ENCODE data around the gene OVCA2. TPM values are rescaled to one million over a fixed set of nuclear protein-coding genes. Genes with fewer than 3 reads are reported as not detected.

The OVCA2 gene
- total RNA-seq, 6 donors from 2014 or later, result 20.1 to 56.1 (median 33.5) TPM

DNA sequence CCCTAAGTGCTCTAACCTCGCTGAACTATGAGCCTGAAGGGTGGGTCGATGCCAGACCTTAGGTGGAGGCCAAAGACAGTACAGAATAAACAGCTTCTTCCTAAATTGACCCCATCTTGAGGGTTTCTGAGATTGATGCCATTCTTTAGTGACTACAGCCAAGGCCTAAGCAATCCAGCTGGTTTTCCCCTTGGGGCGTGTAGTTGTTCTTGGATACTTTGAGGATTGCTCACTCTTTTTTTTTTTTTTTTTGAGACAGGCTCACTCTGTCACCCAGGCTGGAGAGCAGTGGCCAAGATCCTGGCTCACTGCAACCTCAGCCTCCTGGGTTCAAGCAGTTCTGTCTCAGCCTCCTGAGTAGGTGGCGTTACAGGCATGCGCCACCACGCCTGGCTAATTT lies 2.0 kb downstream of the OVCA2 start:
- Histone ChIP-seq H3K36me3 (peaks cover 2 to 25% (median 14%) of the 10 kb centered on the region in 4 donors), H3K4me1 (peaks cover 14 to 27% (median 23%) of the 10 kb centered on the region in 4 donors), H3K4me3 (no peak overlapping the region), H3K27me3 (no peaks in the 10 kb centered on the region), H3K9me3 (no peaks in the 10 kb centered on the region), H3K27ac (peak overlapping the region in 2 of 4 donors; percentile 20 to 39)
- no peak for DNase-seq
- ATAC-seq (ENCODE audit: low FRiP score in 2 of 2), result no peak
- TF ChIP-seq POLR2A (IDR thresholded peaks at IDR 0.05) (no peak), POLR2AphosphoS5 (IDR thresholded peaks at IDR 0.05) (no peak), EP300 (IDR thresholded peaks at IDR 0.05) (no peak)
- TF ChIP-seq, protein P1, sequence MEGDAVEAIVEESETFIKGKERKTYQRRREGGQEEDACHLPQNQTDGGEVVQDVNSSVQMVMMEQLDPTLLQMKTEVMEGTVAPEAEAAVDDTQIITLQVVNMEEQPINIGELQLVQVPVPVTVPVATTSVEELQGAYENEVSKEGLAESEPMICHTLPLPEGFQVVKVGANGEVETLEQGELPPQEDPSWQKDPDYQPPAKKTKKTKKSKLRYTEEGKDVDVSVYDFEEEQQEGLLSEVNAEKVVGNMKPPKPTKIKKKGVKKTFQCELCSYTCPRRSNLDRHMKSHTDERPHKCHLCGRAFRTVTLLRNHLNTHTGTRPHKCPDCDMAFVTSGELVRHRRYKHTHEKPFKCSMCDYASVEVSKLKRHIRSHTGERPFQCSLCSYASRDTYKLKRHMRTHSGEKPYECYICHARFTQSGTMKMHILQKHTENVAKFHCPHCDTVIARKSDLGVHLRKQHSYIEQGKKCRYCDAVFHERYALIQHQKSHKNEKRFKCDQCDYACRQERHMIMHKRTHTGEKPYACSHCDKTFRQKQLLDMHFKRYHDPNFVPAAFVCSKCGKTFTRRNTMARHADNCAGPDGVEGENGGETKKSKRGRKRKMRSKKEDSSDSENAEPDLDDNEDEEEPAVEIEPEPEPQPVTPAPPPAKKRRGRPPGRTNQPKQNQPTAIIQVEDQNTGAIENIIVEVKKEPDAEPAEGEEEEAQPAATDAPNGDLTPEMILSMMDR (IDR thresholded peaks at IDR 0.05), result no peak
- WGBS, 2 donors, result 83 to 86% methylated on average over 6 of the region's 6 CpGs

GRCh38 chr17:2044263-2044894 lies 2.6 kb downstream of the OVCA2 start:
- H3K9me3 ChIP-seq, result no peaks in the 10 kb centered on the region
- peaks cover 2 to 25% (median 14%) of the 10 kb centered on the region in 4 donors for H3K36me3 ChIP-seq
- H3K27ac ChIP-seq, result peak overlapping the region in 1 of 4 donors; percentile 39
- DNase-seq, result no peak
- ATAC-seq (ENCODE audit: low FRiP score in 2 of 2), result no peak
- 94 to 96% methylated on average over 5 of the region's 5 CpGs for WGBS, 2 donors
- TF ChIP-seq, protein P1 (IDR thresholded peaks at IDR 0.05), result no peak
- no peak for TF ChIP-seq EP300 (IDR thresholded peaks at IDR 0.05)
- TF ChIP-seq POLR2A (IDR thresholded peaks at IDR 0.05), result no peak
- no peak for TF ChIP-seq POLR2AphosphoS5 (IDR thresholded peaks at IDR 0.05)
- peaks cover 20 to 32% (median 29%) of the 10 kb centered on the region in 4 donors for H3K4me1 ChIP-seq
- H3K4me3 ChIP-seq, result no peak overlapping the region
- no peaks in the 10 kb centered on the region for H3K27me3 ChIP-seq

GRCh38 chr17:2047590-2047989 lies 5.8 kb downstream of the OVCA2 start:
- Histone ChIP-seq H3K9me3 (no peaks in the 10 kb centered on the region), H3K4me3 (no peak overlapping the region), H3K27me3 (peaks cover 0 to 19% (median 10%) of the 10 kb centered on the region in 4 donors), H3K4me1 (peaks cover 25 to 37% (median 34%) of the 10 kb centered on the region in 4 donors), H3K36me3 (peaks cover 2 to 20% (median 14%) of the 10 kb centered on the region in 4 donors), H3K27ac (no peak overlapping the region)
- TF ChIP-seq, protein P1 (IDR thresholded peaks at IDR 0.05), result no peak
- no peak for TF ChIP-seq EP300 (IDR thresholded peaks at IDR 0.05)
- TF ChIP-seq POLR2A (IDR thresholded peaks at IDR 0.05), result no peak
- no peak for DNase-seq
- WGBS, 2 donors, result 90 to 95% methylated on average over 6 of the region's 6 CpGs
- no peak for ATAC-seq (ENCODE audit: low FRiP score in 2 of 2)

DNA sequence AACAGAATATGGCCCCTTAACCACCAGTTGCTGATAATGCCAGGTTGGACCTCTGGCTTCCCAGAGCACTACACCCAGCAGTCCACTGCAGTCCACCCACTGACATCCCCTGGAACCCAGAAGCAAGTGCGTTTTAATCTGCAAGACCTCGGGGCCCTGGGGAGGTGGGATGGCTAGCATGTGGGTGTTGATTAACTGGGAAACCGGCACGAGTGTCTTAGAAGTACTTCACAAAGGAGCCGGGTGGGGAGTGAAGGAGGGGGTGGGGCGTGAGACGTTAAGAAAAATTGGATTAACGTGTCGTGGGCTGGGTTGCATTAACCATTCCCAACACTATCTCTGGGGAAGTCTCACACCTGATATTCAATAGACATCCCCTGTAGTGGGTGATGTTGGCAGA lies 7.0 kb downstream of the OVCA2 start:
- WGBS, 2 donors, result 11 to 16% methylated on average over 9 of the region's 9 CpGs
- H3K4me1 ChIP-seq, result peaks cover 28 to 38% (median 29%) of the 10 kb centered on the region in 4 donors
- DNase-seq, result no peak
- peak overlapping the region in 3 of 4 donors; percentile 62 to 89 (median 82) for H3K4me3 ChIP-seq
- H3K27ac ChIP-seq, result no peak overlapping the region
- no peaks in the 10 kb centered on the region for H3K9me3 ChIP-seq
- peaks cover 0 to 11% (median 4%) of the 10 kb centered on the region in 4 donors for H3K36me3 ChIP-seq
- H3K27me3 ChIP-seq, result peaks cover 0 to 25% (median 10%) of the 10 kb centered on the region in 4 donors
- no peak for ATAC-seq (ENCODE audit: low FRiP score in 2 of 2)
- TF ChIP-seq EP300 (IDR thresholded peaks at IDR 0.05) (no peak), POLR2AphosphoS5 (IDR thresholded peaks at IDR 0.05) (no peak), POLR2A (IDR thresholded peaks at IDR 0.05) (no peak)
- TF ChIP-seq, protein P1 (IDR thresholded peaks at IDR 0.05), result no peak

All from upper lobe of left lung (tissue), 6 donors.